NCI-H226 (cell line): ENCODE data around the gene ASB7.

Source experiments
- DNase-seq: peaks from one replicate; pipeline ENCODE4 v3.0.0-alpha.2; 2015

Gene ASB7

DNA sequence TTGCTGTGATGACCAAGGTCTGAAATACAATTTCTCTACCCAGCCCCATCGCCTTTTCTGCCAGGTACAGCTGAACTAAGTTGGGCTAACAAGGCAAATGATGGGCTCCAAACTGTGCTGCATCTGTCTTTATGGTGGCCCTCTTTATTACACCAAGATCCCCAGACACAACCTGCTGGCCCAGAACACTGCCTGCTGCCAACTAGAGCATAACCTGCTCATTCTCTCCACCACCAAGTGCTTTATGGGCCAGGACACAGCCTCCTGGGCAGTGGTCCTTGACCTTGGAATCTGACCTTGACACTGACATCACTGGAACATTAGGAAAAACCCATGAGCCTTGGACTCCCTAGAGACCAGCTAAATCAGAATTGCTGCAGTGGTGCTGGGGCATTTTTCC is 3.7 kb upstream of the ASB7 start:
- DNase-seq: no peak

DNA sequence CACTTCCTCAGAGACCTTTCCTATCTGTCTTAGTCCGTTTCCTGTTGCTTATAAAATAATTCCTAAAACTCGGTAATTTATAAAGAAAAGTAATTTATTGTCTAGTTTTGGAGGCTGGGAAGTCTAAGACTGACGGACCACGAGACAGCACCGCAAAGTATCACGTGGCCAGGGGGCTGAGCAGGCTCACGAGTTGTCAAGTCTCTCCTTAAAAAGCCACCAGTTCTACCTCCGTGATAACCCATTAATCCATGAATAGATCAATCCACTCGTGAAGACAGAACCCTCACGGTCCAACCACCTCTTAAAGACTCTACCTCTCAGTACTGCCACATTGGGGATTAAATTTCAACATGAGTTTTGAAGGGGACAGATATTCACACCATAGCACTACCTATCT is 1.2 kb upstream of the ASB7 start:
- DNase-seq: no peak

DNA sequence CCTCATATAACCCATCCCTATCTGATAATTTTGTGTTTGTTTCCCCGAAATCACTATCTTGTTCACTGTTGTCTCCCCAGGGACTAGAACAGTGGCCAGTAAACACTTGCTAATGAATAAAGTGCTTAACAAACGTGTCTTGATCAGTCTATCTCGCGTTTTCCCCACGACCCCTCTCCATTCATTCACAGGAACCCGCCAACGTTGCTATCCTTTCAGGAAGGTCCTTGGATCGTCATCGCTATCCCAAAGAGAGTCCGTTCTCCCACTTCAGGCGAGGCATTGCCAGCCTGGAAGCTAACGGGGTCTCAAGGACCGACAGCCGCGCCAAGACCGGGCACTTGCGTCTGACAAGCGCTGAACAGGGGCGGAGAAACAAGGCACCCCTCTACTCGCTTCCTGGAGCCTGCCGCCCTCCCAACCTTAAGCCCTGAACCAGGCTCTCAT is 749 bp upstream of the ASB7 start:
- no peak for DNase-seq

DNA sequence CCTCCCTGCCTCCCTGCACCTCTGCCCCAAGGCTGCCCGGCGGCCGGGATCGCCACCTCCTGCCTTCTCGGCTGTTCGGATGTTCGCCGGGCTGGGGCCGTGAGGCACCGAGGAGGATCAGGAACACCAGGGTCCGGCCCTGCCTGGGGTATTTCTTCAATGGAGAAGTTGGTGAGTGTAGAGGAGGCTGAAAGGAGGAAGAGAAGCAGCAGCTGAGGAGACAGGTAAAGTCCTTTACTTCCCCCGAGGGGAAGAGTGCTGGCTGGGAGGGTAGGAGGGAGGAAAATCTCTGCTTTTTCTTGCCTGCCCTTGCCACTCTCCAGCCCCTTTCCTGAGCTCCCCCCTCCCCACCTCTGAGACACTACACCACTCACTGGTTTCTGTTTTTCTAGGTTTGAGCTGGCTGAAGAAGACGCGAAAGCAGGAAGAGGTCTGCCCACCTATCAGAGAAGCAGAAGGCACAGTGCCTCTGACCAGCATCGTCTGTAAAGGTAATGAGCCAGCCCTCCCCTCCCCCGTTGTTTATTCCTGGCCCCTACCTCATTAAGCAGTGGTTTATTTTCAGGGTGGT is 519 bp downstream of the ASB7 start:
- DNase-seq: peak; percentile 44

DNA sequence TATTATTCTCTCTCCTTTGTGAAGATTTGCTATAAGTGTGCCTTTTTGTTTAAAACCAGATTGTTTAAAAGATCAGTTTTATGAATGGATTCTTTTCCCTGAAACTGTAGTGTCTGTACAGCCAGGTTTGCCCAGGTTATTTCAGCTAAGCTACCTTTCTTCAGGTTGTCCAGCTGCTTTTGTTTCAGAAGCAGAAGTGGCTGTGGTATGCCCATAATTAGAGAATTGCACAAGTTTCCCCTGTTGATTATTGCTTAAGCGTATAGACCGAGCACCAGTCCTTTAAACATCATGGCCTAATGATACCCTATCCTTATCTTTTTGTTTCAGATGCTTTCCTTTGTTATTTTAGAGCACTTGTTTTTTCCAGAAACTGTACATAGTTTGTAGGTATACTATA is 10.2 kb downstream of the ASB7 start:
- DNase-seq: no peak

DNA sequence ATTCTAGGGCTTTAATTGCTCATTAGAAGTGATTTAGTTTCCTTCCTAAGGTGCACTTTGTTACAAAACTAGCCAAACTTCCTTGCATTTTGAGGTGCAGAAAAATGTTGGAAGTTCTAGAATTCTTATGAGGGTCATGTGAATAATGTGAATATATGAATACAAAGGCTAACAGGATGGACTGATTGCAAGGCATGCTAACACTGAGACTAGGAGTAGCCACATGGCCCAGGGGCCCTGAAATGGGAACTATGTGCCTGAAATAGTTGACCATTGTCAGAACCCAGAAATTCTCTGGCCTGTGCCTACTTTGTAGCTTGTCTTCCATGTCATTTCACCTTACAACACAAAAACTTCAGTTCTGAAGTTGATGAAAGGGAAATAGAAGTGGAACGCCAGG is 10.8 kb downstream of the ASB7 start:
- DNase-seq: no peak

DNA sequence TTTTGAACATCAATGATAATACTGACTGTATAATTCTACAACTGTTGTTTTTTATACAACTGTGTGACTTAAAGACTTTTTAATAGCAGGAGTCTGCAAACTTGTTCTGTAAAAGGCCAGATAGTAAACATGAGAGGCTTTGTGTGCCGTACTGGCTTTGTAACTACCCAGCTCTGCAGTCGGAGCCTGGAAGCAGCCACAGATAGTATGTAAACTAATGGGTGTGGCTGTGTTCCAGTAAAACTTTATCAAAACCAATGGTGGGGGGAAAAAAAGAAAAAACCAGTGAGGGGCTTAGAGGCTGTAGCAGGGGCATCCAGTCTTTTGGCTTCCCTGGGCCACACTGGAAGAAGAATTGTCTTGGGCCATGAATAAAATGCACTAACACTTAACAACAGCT is 11.9 kb downstream of the ASB7 start:
- DNase-seq: no peak

DNA sequence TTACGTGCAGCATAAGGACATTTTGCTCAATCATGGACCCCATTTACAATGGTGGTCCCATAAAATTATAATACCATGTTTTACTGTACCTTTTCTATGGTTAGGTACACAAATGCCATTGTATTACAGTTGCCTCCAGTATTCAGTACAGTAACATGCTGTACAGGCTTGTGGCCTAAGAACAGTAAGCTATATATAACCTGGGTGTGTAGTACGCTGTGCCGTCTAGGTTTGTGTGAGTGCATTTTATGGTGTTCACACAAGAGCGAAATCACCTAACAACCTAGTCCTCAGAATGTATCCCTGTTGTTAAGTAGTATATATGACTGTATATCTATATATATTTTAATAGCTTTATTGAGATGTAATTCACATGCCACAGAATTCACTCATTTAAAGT is 12.5 kb downstream of the ASB7 start:
- DNase-seq: no peak

DNA sequence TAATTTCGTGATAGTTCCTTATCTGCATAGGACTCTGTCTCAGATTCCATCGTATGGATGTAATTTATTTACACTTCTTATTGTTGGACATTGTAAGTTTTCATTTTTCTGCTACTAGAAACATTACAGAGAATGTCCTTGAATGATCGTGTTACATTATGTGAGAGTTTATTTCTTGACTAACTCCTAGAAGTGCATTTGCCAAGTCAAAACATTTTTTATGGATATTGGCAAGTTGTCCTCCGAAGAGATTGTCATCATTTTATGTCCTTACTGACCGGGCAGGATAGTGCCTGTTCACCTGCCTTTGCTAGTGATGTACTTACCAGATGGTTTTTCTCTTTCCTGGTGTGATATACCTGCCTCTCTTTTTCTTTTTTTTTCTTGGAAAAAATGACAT is 13.4 kb downstream of the ASB7 start:
- DNase-seq: no peak

DNA sequence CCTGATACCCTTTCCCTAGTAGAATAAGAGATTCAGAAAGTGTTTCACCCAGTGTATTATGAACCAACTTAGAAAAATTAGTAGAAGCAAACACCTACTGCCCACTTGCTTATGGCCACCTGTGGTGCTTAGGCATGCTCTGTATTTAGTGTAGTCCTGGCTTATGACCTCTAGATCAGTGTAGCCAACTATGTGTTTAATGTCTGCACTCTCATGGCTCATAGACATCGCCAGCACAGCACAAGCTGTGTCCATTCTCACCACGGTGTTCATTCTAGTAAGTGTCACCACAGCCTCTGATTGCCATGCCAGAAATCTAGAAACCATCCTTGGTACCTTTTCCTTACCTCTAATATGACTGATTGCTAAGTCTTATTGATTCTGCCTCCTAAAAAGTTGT is 14.3 kb downstream of the ASB7 start:
- DNase-seq: no peak

DNA sequence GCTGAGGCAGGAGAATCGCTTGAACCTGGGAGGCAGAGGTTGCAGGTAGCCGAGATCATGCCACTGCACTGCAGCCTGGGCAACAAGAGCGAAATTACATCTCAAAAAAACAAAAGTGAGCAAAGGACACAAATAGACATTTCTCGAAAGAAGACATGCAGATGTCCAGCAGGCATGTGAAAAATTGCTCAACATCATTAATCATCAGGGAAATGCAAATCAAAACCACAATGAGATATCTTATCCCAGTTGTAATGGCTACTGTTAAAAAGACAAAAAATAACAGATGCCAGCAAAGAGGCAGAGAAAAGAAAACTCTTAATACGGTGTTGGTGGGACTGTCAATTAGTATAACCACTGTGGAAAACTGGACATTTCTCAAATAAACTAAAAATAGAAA is 20.9 kb downstream of the ASB7 start:
- peak; percentile 50 for DNase-seq

DNA sequence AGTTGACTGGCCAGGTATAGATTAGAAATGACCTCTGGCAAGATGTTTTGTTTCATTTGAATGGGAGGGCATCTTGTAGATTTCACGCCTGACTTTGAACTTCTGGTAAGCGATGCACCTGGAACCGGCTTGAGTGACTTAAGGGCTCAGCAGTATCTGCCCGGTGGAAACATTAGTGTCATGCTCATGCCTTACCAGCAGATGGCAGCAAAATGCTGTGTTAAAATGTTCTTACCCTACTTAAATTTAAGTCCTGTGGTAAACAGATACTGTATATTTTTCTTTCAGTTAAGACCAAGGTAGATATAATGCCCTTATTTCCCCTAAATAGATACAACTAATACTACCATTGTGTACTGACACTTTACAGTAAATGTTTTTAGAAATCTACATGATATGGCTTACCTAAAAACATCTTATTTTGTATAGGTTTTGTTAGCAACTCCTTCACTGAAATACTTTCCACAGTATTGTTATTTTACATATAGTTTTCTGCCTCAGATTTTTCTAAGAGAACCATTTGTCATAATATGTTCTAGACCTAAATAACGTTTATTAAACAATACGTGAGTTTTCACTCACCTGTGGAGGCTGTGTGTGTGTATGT is 25.5 kb downstream of the ASB7 start:
- peak; percentile 49 for DNase-seq

DNA sequence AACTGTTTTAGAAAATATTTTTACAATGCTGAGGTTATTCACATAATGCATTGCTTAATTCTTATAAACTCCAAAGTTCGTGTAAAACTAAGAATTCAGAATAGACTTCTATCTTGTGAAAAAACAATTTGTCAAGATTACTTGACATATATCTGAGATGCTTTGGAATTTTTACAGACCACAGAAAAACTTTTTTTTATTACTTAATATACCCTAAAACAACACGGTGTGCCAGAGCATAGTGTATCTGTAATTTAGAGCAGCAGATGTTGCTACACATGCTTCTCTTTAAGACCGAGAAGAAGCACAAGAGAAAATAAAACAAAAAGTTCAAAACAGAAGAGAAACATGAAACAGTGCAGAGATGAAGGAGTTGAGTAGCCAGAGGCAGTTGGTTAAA is 26.4 kb downstream of the ASB7 start:
- DNase-seq: peak; percentile 28

DNA sequence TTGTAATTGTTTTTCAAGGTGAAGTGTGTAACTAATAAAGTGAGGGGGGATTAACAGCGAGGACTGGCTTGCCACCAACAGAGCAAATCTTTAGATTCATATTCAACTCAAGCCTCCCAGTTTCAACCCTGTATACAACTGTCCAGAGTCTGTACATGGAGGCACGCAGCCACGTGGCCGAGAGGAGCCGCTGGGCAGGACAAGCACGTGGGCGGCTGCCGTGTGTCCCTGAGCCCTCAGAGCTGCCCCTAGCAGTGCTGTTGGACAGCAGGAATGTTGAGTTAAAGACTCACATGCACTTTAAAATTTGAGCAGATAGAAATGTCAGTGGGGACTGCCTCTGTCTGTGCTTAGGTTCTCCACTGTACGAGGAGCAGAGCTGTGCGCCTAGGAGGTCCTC is 29.4 kb downstream of the ASB7 start:
- no peak for DNase-seq

DNA sequence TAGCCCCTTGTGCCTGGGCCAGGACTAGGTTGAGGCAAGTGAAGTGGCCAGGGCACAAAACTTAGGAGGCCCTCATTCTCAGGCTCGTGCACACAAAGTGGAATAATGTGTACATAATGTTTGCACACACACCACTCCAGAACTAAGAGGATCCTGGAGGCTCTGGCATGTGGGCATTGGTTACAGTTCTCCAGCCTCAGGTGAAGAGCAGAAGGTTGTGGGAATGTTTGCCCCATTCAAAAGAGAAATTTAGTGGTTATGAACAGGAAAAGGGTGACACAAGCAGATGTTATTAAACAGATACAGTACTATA is 31.3 kb downstream of the ASB7 start:
- no peak for DNase-seq

DNA sequence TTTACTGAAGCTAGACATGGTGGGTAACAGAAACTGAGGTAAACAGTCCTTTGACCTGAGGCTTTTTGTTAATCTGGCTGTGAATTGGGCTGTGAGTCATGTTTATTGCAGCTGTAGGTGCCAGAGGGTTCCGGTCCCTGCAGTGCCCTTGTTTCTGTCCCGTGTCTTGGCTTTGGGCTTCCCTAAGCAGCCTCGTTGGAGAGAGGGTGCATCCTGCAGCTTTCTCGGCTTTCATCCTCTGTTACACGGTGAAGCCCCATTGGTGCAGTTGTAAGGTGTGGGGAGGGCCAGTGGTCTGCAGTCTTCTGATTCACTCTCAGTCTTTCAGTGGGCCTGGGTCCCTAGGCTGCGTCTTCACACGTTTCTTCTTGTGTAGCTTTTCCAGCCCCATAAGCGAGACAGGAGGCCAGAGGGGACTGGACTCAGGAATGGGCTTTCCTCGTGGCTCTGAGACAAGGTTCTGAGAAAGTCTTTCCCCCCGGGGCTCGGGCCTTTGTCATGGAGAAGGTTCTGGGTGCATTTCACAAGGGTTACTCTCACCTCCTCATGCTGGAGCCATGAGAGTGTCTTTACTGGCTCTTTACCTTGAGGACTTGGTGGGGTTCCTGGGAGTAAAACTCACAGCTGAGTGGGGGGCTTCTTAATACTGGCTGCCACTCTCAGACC is 33.1 kb downstream of the ASB7 start:
- no peak for DNase-seq

DNA sequence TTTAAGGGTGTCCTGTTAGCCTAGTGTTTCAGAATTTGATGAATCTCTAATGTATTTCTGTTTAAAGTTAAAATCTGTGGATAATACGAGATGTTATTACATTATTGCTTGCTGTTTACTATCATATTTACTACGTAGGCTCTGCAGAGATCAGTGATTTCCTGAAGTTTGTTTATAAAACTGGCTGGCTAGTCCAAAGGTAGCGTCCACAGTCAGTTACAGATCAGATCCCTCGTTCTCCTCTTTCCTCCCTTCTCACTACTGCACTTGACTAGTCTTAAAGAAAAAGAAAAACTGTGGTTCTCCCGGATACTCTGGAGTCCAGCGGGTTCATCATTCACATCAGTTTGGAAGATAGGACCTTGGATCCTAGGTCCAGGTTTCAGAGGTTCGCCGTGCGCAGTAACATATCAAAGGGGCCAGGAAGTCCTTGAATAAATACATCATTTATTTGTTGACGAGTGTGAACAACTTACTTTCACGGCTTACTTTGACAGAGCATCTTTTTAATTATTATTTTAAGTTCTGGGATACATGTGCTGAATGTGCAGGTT is 35.9 kb downstream of the ASB7 start:
- DNase-seq: no peak

DNA sequence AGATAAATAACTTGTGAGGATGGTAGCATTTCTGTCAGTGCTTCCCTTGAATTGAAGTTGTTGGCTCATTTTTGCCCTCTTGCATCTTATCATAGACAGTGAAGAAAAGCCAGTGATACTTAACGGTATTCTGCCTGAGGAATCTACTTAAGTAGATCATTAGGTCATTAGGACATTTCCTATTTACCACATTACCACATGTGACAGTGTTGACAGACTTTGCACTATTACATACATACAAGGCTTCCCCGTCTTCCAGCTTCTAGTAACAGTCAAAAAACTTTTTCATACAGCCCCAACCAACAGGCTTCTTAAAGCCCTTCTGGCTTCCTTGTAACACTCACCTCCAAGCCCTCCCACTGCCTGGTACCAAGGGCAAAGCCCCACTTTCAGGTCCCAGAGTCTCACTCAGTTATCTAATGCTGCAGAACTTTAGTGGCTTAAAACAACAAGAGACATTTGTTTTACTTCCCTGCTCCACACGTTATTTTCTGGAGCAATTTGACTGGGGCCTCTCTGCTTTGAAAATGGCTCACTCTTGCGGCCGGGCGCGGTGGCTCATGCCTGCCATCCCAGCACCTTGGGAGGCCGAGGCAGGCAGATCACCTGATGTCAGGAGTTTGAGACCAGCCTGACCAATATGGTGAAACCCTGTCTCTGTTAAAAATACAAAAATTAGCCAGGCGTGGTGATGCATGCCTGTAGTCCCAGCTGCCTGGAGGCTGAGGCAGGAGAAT is 40.0 kb downstream of the ASB7 start:
- DNase-seq: no peak

DNA sequence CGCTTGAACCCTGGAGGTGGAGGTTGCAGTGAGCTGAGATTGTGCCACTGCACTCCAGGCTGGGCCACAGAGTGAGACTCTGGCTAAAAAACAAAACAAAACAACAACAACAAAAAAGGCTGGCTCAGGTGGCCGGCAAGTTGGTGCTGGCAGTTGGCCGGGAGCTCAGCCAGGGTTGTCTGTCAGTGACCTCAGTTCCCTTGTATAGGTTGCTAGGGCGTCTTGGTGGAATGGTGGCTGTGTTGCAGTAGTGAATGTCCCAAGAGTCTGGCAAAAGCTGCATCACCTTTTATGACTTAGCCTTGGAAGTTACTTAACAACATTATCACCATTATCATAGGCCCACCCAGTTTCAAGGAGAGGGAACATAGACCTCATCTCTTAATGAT is 40.6 kb downstream of the ASB7 start:
- no peak for DNase-seq

DNA sequence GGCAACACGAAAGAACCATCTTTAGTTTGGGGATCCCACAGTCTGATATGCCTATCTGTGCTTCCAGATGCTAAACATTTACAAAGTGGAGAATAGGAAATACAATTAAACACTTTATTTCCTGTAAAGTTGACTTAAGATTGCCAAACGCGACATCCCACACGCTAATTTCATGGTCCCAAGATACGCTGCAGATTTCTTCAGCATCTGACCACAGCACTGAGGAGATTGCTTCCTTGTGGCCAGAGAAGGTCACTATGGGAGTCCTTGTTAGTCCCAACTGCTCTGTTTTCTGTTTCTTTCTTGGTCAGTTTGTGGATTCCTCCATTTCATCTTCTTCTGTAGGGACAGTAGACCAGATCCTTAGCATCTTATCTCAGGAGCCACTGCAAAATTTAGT is 43.3 kb downstream of the ASB7 start:
- no peak for DNase-seq

DNA sequence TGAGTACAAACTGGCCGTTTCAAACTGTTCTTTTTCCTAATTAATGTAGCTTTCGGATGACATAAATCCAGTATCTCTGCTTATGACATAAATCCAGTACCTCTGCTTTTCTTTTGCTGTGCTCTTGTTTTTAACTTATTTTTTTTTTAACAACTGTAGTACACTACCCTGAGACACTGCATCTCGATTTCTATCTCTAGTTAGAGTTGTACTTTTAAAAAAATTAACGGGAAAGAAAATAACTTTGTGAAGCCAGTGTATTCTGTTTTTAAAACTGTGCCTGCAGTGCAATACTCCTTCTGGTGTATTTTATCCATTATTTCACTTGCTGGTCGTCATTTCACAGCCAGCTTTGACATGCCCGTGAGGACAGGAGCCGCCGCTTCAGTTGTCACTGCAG is 46.6 kb downstream of the ASB7 start:
- no peak for DNase-seq

DNA sequence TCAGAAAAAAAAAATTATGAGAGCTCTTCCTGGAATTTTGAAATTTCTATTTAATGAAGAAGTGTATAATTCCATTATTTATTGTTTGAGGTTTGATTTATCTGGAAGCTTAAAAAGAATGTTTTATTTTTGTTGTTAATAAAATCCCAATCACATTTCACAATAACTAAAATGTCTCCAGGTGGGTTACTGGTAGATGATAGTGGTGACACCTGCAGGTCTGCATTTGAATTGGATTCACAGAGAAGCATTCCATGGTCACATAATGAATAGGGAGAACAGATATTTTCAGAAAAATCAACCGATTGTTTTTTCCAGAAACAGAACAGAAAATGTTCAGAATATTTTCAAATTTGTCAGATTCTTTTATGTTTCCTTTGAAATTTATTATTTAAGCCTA is 48.3 kb downstream of the ASB7 start:
- no peak for DNase-seq

DNA sequence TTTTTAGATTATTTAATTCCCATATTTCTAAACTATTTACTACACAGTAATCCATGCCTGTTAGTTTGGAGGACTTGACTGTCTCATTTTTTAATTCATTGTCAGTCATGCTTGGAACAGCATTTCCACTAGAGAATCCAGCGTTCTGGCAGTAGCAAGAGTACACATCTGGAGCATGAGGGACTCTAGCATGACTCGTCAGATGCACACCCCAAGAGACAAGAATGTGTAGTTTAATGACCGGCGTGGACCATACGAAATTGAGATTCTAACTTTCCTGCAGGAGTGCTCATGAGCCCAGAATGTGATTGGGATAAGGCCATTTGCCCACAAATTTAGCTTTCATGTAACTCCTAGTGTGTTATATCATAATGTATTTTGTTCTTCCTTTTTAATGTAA is 48.9 kb downstream of the ASB7 start:
- DNase-seq: no peak

DNA sequence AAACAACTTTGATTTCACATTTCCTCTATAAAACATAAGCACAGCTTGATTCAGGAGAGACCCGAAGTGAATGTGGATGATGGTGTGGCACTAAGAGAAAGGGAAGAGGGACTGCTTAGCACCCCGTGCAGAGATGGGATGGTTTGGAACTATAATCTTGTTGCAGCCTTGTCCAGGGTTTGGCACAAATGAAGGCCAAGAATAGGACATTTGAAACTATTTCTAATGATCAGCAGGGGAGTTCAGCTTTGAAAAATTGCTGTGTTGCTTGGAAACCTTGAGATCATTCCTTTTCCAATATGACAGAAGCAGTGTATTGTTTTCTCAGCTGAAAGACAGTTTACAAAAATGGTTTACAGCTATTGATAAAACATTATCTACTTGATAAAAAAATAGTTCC is 49.7 kb downstream of the ASB7 start:
- DNase-seq: no peak
